Activated naive CD8-positive, alpha-beta T cell treated with anti-CD3 and anti-CD28 coated beads for 36 hours (primary cell): ENCODE measurements around the gene BRAF. TPM values are rescaled to one million over a fixed set of nuclear protein-coding genes. Genes with fewer than 3 reads are reported as not detected.
"Not testable (repeated sequence)": the region's sequence is repeated elsewhere in the genome, so short reads cannot be mapped to it uniquely, and the experiment has no call there.

ENCODE experiments used
- DNase-seq: peaks from one replicate; pipeline ENCODE4 v3.0.0; 2021
- H3K27ac Mint-ChIP-seq: one replicate; pipeline ENCODE4 v1.8.0; 2022; ENCODE audit warnings: mild to moderate bottlenecking, moderate library complexity, mixed read lengths
- H3K27me3 Mint-ChIP-seq: one replicate; pipeline ENCODE4 v1.8.0; 2022; ENCODE audit warnings: mild to moderate bottlenecking, mixed read lengths
- H3K36me3 Mint-ChIP-seq: one replicate; pipeline ENCODE4 v1.8.0; 2021; ENCODE audit warnings: mild to moderate bottlenecking, mixed read lengths
- H3K4me1 Mint-ChIP-seq: one replicate; pipeline ENCODE4 v1.8.0; 2021; ENCODE audit warnings: mixed read lengths
- H3K4me3 Mint-ChIP-seq: one replicate; pipeline ENCODE4 v1.8.0; 2022; ENCODE audit warnings: mild to moderate bottlenecking, moderate library complexity, mixed read lengths
- H3K9me3 Mint-ChIP-seq: one replicate; pipeline ENCODE4 v1.8.0; 2022; ENCODE audit warnings: mixed read lengths
- total RNA-seq, 2 experiments: library from RNA; stranded (reverse); gene quantifications; one replicate each; pipeline ENCODE4 v1.2.3, GENCODE V29; 2021

Gene BRAF
- total RNA-seq, 2 experiments from 2014 or later = 26.6 to 27.0 TPM

DNA sequence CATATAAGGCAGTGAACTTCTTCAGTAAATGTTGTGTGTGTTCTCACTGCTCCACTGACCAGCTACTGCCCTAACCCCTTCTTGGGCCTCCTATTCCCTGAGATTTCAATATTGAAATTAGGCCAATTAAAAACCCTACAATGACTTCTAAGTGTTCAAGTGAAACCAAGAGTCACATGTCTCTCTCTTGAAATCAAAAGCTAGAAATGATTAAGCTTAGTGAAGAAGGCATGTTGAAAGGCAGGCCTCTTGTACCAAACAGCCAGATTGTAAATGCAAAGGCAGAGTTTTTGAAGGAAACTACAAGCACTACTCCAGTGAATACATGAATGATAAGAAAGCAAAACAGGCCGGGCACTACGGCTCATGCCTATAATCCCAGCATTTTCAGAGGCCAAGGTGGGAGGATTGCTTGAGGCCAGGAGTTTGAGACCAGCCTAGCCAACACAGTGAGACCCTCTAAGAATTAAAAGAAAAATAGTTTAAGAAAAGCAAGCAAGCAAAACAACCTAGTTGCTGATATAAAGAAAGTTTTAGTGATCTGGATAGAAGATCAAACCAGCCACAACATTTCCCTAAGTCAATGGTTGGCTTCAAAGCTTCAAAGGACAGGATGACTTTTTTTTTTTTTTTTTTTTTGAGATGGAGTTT is 22.3 kb downstream of the BRAF start:
- peak overlapping the region; percentile 92 for H3K27ac Mint-ChIP-seq
- H3K36me3 Mint-ChIP-seq = peaks cover 25% of the 10 kb centered on the region
- H3K27me3 Mint-ChIP-seq = no peaks in the 10 kb centered on the region
- peaks cover 53% of the 10 kb centered on the region for H3K4me1 Mint-ChIP-seq
- no peak for DNase-seq
- H3K4me3 Mint-ChIP-seq = peak overlapping the region; percentile 62
- peaks cover 9% of the 10 kb centered on the region for H3K9me3 Mint-ChIP-seq

DNA sequence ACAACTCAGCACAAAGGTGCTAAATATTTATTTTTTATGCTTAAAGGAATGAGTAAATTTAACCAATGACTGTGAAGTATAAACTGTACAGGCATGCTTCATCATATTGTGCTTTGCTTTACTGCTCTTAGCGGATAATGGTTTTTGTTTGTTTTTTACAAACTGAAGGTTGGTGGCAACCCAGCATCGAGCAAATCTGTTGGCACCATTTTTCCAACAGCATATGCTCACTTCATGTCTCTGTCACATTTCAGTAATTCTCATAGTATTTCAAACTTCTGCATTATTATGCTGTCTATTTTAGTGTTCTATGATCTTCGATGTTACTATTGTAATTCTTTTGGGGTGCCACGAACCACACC is 22.8 kb downstream of the BRAF start:
- peaks cover 55% of the 10 kb centered on the region for H3K4me1 Mint-ChIP-seq
- H3K27me3 Mint-ChIP-seq = no peaks in the 10 kb centered on the region
- peak overlapping the region; percentile 92 for H3K27ac Mint-ChIP-seq
- no peak for DNase-seq
- H3K36me3 Mint-ChIP-seq = peaks cover 25% of the 10 kb centered on the region
- H3K4me3 Mint-ChIP-seq = no peak overlapping the region
- peaks cover 9% of the 10 kb centered on the region for H3K9me3 Mint-ChIP-seq

GRCh38 chr7:140899883-140900282 is 24.8 kb downstream of the BRAF start:
- no peak for DNase-seq
- H3K9me3 Mint-ChIP-seq = peaks cover 8% of the 10 kb centered on the region
- H3K4me1 Mint-ChIP-seq = peaks cover 66% of the 10 kb centered on the region
- no peak overlapping the region for H3K4me3 Mint-ChIP-seq
- no peaks in the 10 kb centered on the region for H3K27me3 Mint-ChIP-seq
- H3K27ac Mint-ChIP-seq = no peak overlapping the region
- peaks cover 32% of the 10 kb centered on the region for H3K36me3 Mint-ChIP-seq

- Mint-ChIP-seq H3K4me3 (no peak overlapping the region), H3K27me3 (no peaks in the 10 kb centered on the region), H3K27ac (no peak overlapping the region), H3K9me3 (peaks cover 6% of the 10 kb centered on the region), H3K36me3 (peaks cover 27% of the 10 kb centered on the region), H3K4me1 (peaks cover 61% of the 10 kb centered on the region)
- DNase-seq = no peak
Observed at GRCh38 chr7:140898786-140899536, 25.8 kb downstream of the BRAF start.

GRCh38 chr7:140896996-140897395 is 27.7 kb downstream of the BRAF start:
- H3K27ac Mint-ChIP-seq = no peak overlapping the region
- H3K27me3 Mint-ChIP-seq = no peaks in the 10 kb centered on the region
- no peak for DNase-seq
- H3K4me1 Mint-ChIP-seq = peaks cover 53% of the 10 kb centered on the region
- H3K9me3 Mint-ChIP-seq = peaks cover 1% of the 10 kb centered on the region
- no peak overlapping the region for H3K4me3 Mint-ChIP-seq
- peaks cover 22% of the 10 kb centered on the region for H3K36me3 Mint-ChIP-seq

DNA sequence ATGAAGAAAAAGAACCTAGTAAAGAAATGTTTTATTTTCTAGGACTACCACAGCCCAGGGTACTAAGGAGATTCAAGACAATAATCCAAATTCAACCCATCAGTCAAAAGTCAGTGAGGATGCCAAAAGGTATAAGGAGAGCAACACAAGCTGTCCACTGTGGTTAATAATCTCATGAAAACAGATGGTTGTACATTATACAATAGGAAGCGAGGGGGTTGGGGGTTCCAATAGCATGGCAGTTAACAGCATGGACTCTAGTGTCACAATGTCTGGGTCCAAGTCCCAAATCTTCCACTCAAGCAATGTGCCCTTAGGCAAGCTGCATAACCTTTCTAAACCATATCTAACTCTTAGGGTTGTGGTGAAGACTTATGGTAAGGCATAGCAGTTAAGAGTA is 35.1 kb downstream of the BRAF start:
- DNase-seq = no peak
- Mint-ChIP-seq H3K4me3 (no peak overlapping the region), H3K27ac (no peak overlapping the region), H3K4me1 (peaks cover 49% of the 10 kb centered on the region), H3K36me3 (peaks cover 15% of the 10 kb centered on the region), H3K27me3 (no peaks in the 10 kb centered on the region), H3K9me3 (no peaks in the 10 kb centered on the region)

GRCh38 chr7:140889150-140889549 is 35.6 kb downstream of the BRAF start:
- Mint-ChIP-seq H3K27me3 (no peaks in the 10 kb centered on the region), H3K27ac (no peak overlapping the region), H3K36me3 (peaks cover 15% of the 10 kb centered on the region), H3K4me3 (no peak overlapping the region), H3K9me3 (no peaks in the 10 kb centered on the region), H3K4me1 (peaks cover 49% of the 10 kb centered on the region)
- no peak for DNase-seq

GRCh38 chr7:140888087-140888486 is 36.6 kb downstream of the BRAF start:
- Mint-ChIP-seq H3K27ac (no peak overlapping the region), H3K4me1 (peaks cover 48% of the 10 kb centered on the region)

GRCh38 chr7:140885735-140886334 is 38.9 kb downstream of the BRAF start:
- peaks cover 47% of the 10 kb centered on the region for H3K4me1 Mint-ChIP-seq

More at GRCh38 chr7:140888087-140888486, 36.6 kb downstream of the BRAF start:
- Mint-ChIP-seq H3K4me3 (no peak overlapping the region), H3K27me3 (no peaks in the 10 kb centered on the region), H3K36me3 (peaks cover 9% of the 10 kb centered on the region), H3K9me3 (no peaks in the 10 kb centered on the region)
- DNase-seq = no peak

GRCh38 chr7:140883378-140883777 is 41.4 kb downstream of the BRAF start:
- DNase-seq = no peak
- Mint-ChIP-seq H3K27me3 (no peaks in the 10 kb centered on the region), H3K4me1 (peaks cover 48% of the 10 kb centered on the region), H3K9me3 (peaks cover under 1% of the 10 kb centered on the region), H3K27ac (no peak overlapping the region), H3K4me3 (no peak overlapping the region), H3K36me3 (peaks cover 21% of the 10 kb centered on the region)

More at GRCh38 chr7:140885735-140886334, 38.9 kb downstream of the BRAF start:
- no peaks in the 10 kb centered on the region for H3K27me3 Mint-ChIP-seq
- no peaks in the 10 kb centered on the region for H3K9me3 Mint-ChIP-seq
- H3K27ac Mint-ChIP-seq = no peak overlapping the region
- H3K4me3 Mint-ChIP-seq = no peak overlapping the region
- H3K36me3 Mint-ChIP-seq = peaks cover 12% of the 10 kb centered on the region
- DNase-seq = no peak

GRCh38 chr7:140882834-140883233 is 41.9 kb downstream of the BRAF start:
- not testable (repeated sequence) for H3K4me3 Mint-ChIP-seq
- peaks cover 22% of the 10 kb centered on the region for H3K36me3 Mint-ChIP-seq

GRCh38 chr7:140881507-140882228 is 43.1 kb downstream of the BRAF start:
- Mint-ChIP-seq H3K4me1 (peaks cover 44% of the 10 kb centered on the region), H3K9me3 (peaks cover 4% of the 10 kb centered on the region), H3K36me3 (peaks cover 24% of the 10 kb centered on the region), H3K4me3 (no peak overlapping the region), H3K27me3 (no peaks in the 10 kb centered on the region), H3K27ac (peak overlapping the region; percentile 65)
- no peak for DNase-seq

More at GRCh38 chr7:140882834-140883233, 41.9 kb downstream of the BRAF start:
- H3K27me3 Mint-ChIP-seq, H3K9me3 Mint-ChIP-seq, DNase-seq, H3K27ac Mint-ChIP-seq: not testable (repeated sequence)
- H3K4me1 Mint-ChIP-seq = peaks cover 43% of the 10 kb centered on the region

GRCh38 chr7:140877249-140877524 is 47.5 kb downstream of the BRAF start:
- no peak for DNase-seq

DNA sequence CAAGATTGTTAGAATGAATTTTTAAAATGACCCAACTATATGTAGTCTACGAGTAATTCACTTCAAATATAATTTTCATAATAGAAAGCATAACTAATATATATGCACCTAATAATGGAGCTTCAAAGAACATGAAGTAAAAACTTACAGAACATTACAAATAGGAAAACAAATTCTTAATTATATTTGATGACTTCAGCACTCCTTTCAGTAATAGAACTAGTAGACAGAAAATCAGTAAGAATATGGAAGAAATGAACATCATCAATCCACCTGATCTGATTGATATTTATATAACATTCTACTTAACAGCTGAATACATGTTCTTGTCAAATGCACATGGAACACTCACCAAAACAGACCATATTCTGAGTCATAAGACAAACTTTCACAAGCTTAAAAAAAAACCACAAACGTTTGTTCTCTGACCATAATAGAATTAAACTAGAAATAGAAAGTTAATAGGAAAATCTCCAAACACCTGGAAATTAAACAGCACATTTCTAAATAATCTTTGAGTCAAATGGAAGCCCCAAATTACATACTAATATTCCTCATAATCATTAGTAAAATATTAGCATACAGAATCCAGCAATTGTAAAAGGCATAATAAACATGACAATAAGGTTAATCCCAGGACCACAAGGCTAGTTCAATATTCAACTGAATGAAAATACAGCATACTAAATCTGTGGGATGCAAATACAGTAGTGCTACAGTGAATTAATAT is 48.0 kb downstream of the BRAF start:
- peaks cover 33% of the 10 kb centered on the region for H3K36me3 Mint-ChIP-seq
- H3K4me1 Mint-ChIP-seq = peaks cover 44% of the 10 kb centered on the region

More at GRCh38 chr7:140877249-140877524, 47.5 kb downstream of the BRAF start:
- Mint-ChIP-seq H3K4me1 (peaks cover 45% of the 10 kb centered on the region), H3K27me3 (no peaks in the 10 kb centered on the region), H3K27ac (no peak overlapping the region), H3K4me3 (no peak overlapping the region), H3K9me3 (peaks cover 10% of the 10 kb centered on the region), H3K36me3 (peaks cover 34% of the 10 kb centered on the region)

More for the DNA sequence above, 48.0 kb downstream of the BRAF start:
- no peaks in the 10 kb centered on the region for H3K27me3 Mint-ChIP-seq
- H3K27ac Mint-ChIP-seq = no peak overlapping the region
- H3K9me3 Mint-ChIP-seq = peaks cover 10% of the 10 kb centered on the region
- H3K4me3 Mint-ChIP-seq = no peak overlapping the region
- no peak for DNase-seq
